NCI-H526 (cell line): ENCODE results near the gene RNF167.
"Not testable (repeated sequence)": the region's sequence is repeated elsewhere in the genome, so short reads cannot be mapped to it uniquely, and the experiment has no call there.

Experiments used
- DNase-seq, 2 experiments: peaks; one replicate each; lab custom pipeline; 2025; lab: John Stamatoyannopoulos, UW

Gene RNF167

GRCh38 chr17:4902540-4902939 is 37.5 kb upstream of the RNF167 start:
- no peak for DNase-seq

- peak; percentile 71 to 82 for DNase-seq
Observed at GRCh38 chr17:4903051-4903818, 36.8 kb upstream of the RNF167 start, which contains the start of gene CHRNE. Gene CHRNE, minus strand, starts transcription at chr17:4903098. Its CDS starts 35 bp downstream, at chr17:4903063.

GRCh38 chr17:4906642-4907041 is 33.4 kb upstream of the RNF167 start:
- not testable (repeated sequence) for DNase-seq

- DNase-seq: peak in 1 of 2 experiments; percentile 22
Observed at GRCh38 chr17:4908301-4908700, 31.8 kb upstream of the RNF167 start.

GRCh38 chr17:4908711-4909496 is 31.2 kb upstream of the RNF167 start:
- DNase-seq: peak; percentile 66 to 85

- DNase-seq: no peak
Observed at GRCh38 chr17:4913994-4914393, 26.1 kb upstream of the RNF167 start.

GRCh38 chr17:4914551-4914950 is 25.5 kb upstream of the RNF167 start:
- DNase-seq: not testable (repeated sequence)

- DNase-seq: no peak
Observed at GRCh38 chr17:4919511-4920047, 20.5 kb upstream of the RNF167 start.

- no peak for DNase-seq
Observed at GRCh38 chr17:4920351-4921048, 19.6 kb upstream of the RNF167 start.

- DNase-seq: no peak
Observed at GRCh38 chr17:4921320-4921719, 18.7 kb upstream of the RNF167 start.

- not testable (repeated sequence) for DNase-seq
Observed at GRCh38 chr17:4926577-4927335, 13.3 kb upstream of the RNF167 start.

- no peak for DNase-seq
Observed at GRCh38 chr17:4928881-4929280, 11.2 kb upstream of the RNF167 start.

- no peak for DNase-seq
Observed at GRCh38 chr17:4931963-4932362, 8.1 kb upstream of the RNF167 start, which contains the start of gene GP1BA. Gene GP1BA, plus strand, starts transcription at chr17:4932277. Its CDS starts 328 bp downstream, at chr17:4932605.

GRCh38 chr17:4932756-4933155 is 7.3 kb upstream of the RNF167 start:
- no peak for DNase-seq

- no peak for DNase-seq
Observed at GRCh38 chr17:4933646-4934045, 6.4 kb upstream of the RNF167 start.

GRCh38 chr17:4934173-4934979 is 5.7 kb upstream of the RNF167 start:
- peak in 1 of 2 experiments; percentile 48 for DNase-seq

- no peak for DNase-seq
Observed at GRCh38 chr17:4935650-4936049, 4.4 kb upstream of the RNF167 start.

- no peak for DNase-seq
Observed at GRCh38 chr17:4936436-4936835, 3.6 kb upstream of the RNF167 start.

- DNase-seq: no peak
Observed at GRCh38 chr17:4937553-4937952, 2.5 kb upstream of the RNF167 start.

- no peak for DNase-seq
Observed at GRCh38 chr17:4938069-4938491, 2.0 kb upstream of the RNF167 start.
